Neuronal stem cell (in vitro differentiated cells): ENCODE data around the gene LSM11.

ENCODE experiments used
- DNase-seq: peaks from one replicate; pipeline ENCODE4 v3.0.0-alpha.2; 2013; ENCODE audit warnings: low spot score
- H2AFZ ChIP-seq: one replicate; pipeline ENCODE4 v1.6.1; 2013; ENCODE audit warnings: mild to moderate bottlenecking, low read length, inconsistent platforms
- H2AK5ac ChIP-seq: 2 replicates; pipeline ENCODE4 v1.6.1; 2013; ENCODE audit warnings: low read depth, mild to moderate bottlenecking, inconsistent platforms, low read length, moderate library complexity, mixed read lengths
- H2BK120ac ChIP-seq: 2 replicates; pipeline ENCODE4 v1.6.1; 2013; ENCODE audit warnings: low read depth, mild to moderate bottlenecking, inconsistent platforms, low read length, moderate library complexity, mixed read lengths
- H2BK12ac ChIP-seq: one replicate; pipeline ENCODE4 v1.6.1; 2013; ENCODE audit warnings: low read length, inconsistent platforms
- H2BK15ac ChIP-seq: 2 replicates; pipeline ENCODE4 v1.6.1; 2013; ENCODE audit warnings: mild to moderate bottlenecking, low read length, inconsistent platforms, mixed read lengths
- H2BK5ac ChIP-seq: one replicate; pipeline ENCODE4 v1.6.1; 2013; ENCODE audit warnings: inconsistent platforms, mild to moderate bottlenecking, low read length, moderate library complexity
- H3K14ac ChIP-seq: one replicate; pipeline ENCODE4 v1.6.1; 2013; ENCODE audit warnings: low read length, inconsistent platforms
- H3K18ac ChIP-seq: 2 replicates; pipeline ENCODE4 v1.6.1; 2013; ENCODE audit warnings: low read length, inconsistent platforms
- H3K23ac ChIP-seq: 2 replicates; pipeline ENCODE4 v1.6.1; 2013; ENCODE audit warnings: low read depth, mild to moderate bottlenecking, mixed read lengths, low read length, inconsistent platforms; ENCODE audit not compliant: poor library complexity
- H3K27ac ChIP-seq: replicated peaks from 3 replicates; pipeline ENCODE4 v1.5.1; 2013; ENCODE audit warnings: low read length, inconsistent platforms
- H3K27me3 ChIP-seq, 3 experiments: 2 replicates each; pipeline ENCODE4 v1.6.1; 2013; ENCODE audit warnings: low read length in 3 of 3, mild to moderate bottlenecking in 2 of 3, inconsistent platforms in 1 of 3, low read depth in 1 of 3, mixed read lengths in 1 of 3, moderate library complexity in 1 of 3; ENCODE audit not compliant: control insufficient read depth in 3 of 3, insufficient read depth in 3 of 3
- H3K36me3 ChIP-seq, 2 donors: replicated peaks in 1 of 2; 2 replicates each; pipeline ENCODE4 v1.6.1; 2013; ENCODE audit warnings: low read length in 2 of 2; ENCODE audit not compliant: control insufficient read depth in 2 of 2, insufficient read depth in 2 of 2
- H3K4ac ChIP-seq: 2 replicates; pipeline ENCODE4 v1.6.1; 2013; ENCODE audit warnings: inconsistent platforms, mild to moderate bottlenecking, low read length, moderate library complexity
- H3K4me1 ChIP-seq, 2 donors: 1 replicate in 1 of 2; 2 replicates in 1 of 2; pipeline ENCODE4 v1.6.1; 2013; ENCODE audit warnings: low read length in 2 of 2, low read depth in 1 of 2; ENCODE audit not compliant: control insufficient read depth in 2 of 2, insufficient read depth in 1 of 2
- H3K4me2 ChIP-seq: one replicate; pipeline ENCODE4 v1.6.1; 2013; ENCODE audit warnings: mild to moderate bottlenecking, low read length, inconsistent platforms; ENCODE audit not compliant: insufficient read depth, poor library complexity, severe bottlenecking
- H3K4me3 ChIP-seq, 2 donors: 2 replicates each; pipeline ENCODE4 v1.5.1; 2013; ENCODE audit warnings: low read length in 2 of 2, mild to moderate bottlenecking in 2 of 2, inconsistent platforms in 1 of 2, moderate library complexity in 1 of 2
- H3K79me1 ChIP-seq: one replicate; pipeline ENCODE4 v1.6.1; 2013; ENCODE audit warnings: low read depth, mild to moderate bottlenecking, inconsistent platforms, low read length, moderate library complexity
- H3K9ac ChIP-seq: one replicate; pipeline ENCODE4 v1.6.1; 2013; ENCODE audit warnings: mild to moderate bottlenecking, low read depth, low read length, inconsistent platforms; ENCODE audit not compliant: poor library complexity
- H3K9me3 ChIP-seq, 2 donors: replicated peaks in 1 of 2; 2 replicates each; pipeline versions ENCODE3 to v1.6.1; 2013; ENCODE audit warnings: low read length in 2 of 2, mild to moderate bottlenecking in 2 of 2, inconsistent platforms in 1 of 2, low read depth in 1 of 2, mixed read lengths in 1 of 2, moderate library complexity in 1 of 2; ENCODE audit not compliant: control insufficient read depth in 2 of 2, insufficient read depth in 1 of 2
- H4K8ac ChIP-seq: one replicate; pipeline ENCODE4 v1.6.1; 2013; ENCODE audit warnings: low read depth, mild to moderate bottlenecking, inconsistent platforms, low read length, moderate library complexity
- H4K91ac ChIP-seq: one replicate; pipeline ENCODE4 v1.6.1; 2013; ENCODE audit warnings: low read length, low read depth, mild to moderate bottlenecking, inconsistent platforms; ENCODE audit not compliant: poor library complexity
- whole genome bisulfite sequencing, 2 donors: extraction: QIAGEN DNeasy Blood & Tissue Kit; methylation state at CpG; one replicate each; pipeline ENCODE4 v1.1.7; 2013; ENCODE audit warnings: missing lambda C conversion rate in 2 of 2, mixed read lengths in 1 of 2; ENCODE audit not compliant: insufficient read length in 2 of 2, insufficient replicate concordance in 1 of 2; ENCODE audit errors: extremely low coverage in 2 of 2; 5-methylcytosine and 5-hydroxymethylcytosine counted together

The LSM11 gene

GRCh38 chr5:157732130-157732514, 11.4 kb upstream of the LSM11 start:
- Histone ChIP-seq H3K36me3 (peaks cover 5 to 35% of the 10 kb centered on the region in 2 donors), H2AFZ (peak overlapping the region; percentile 88), H2AK5ac (no peak overlapping the region), H3K4me2 (peak overlapping the region; percentile 66), H3K23ac (no peak overlapping the region), H3K4ac (no peak overlapping the region), H4K8ac (no peak overlapping the region), H2BK5ac (no peak overlapping the region), H3K14ac (no peak overlapping the region), H2BK120ac (no peak overlapping the region), H2BK15ac (no peak overlapping the region), H2BK12ac (no peak overlapping the region), H3K18ac (no peak overlapping the region), H3K27me3 (no peaks in the 10 kb centered on the region), H3K9ac (no peak overlapping the region), H3K9me3 (no peaks in the 10 kb centered on the region), H3K79me1 (no peaks in the 10 kb centered on the region), H3K4me1 (no peaks in the 10 kb centered on the region), H3K27ac (no peak overlapping the region), H3K4me3 (peak overlapping the region in 1 of 2 donors; percentile 74), H4K91ac (no peak overlapping the region)
- no CpG with 5 or more reads among the region's 5 CpGs for WGBS, 2 donors
- DNase-seq: no peak

DNA sequence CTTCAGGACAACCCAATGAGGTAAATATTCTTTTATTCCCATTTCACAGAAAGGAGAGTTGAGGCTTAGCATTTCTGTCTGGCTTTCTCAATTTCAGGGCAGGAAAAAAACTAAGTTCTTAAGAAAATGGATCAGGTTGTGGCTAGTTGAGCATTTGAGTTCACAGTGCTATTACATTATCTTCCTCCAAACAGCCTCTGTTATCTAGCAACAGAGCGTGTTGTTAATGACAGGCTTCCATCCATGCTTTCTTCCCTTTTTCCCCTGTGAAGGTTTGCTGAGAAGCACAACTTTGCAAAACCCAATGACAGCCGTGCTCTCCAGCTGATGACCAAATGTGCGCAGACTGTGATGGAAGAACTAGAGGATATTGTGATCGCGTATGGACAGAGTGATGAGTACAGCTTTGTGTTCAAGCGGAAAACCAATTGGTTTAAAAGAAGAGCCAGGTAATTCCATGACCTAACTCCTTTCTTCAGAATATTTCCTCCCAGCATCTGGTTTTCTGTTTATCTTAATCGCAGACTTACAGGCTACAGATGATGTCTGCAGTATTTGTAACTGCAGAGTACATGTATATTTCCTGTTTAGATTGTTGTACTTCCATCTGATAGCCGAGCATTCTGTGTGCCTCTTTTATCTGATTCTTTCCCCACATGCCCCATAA, 10.8 kb upstream of the LSM11 start:
- H2BK5ac ChIP-seq: no peak overlapping the region
- no peak overlapping the region for H2BK15ac ChIP-seq
- H2BK120ac ChIP-seq: no peak overlapping the region
- no peak overlapping the region for H3K14ac ChIP-seq
- no peak overlapping the region for H3K23ac ChIP-seq
- no peak overlapping the region for H3K4ac ChIP-seq
- no peaks in the 10 kb centered on the region for H3K9me3 ChIP-seq
- no peak overlapping the region for H3K18ac ChIP-seq
- no peak overlapping the region for H4K8ac ChIP-seq
- no peak for DNase-seq
- H3K9ac ChIP-seq: no peak overlapping the region
- no peak overlapping the region for H3K4me3 ChIP-seq
- H3K27ac ChIP-seq: no peak overlapping the region
- H3K36me3 ChIP-seq: peaks cover 5 to 41% of the 10 kb centered on the region in 2 donors
- no peak overlapping the region for H2AK5ac ChIP-seq
- H3K4me2 ChIP-seq: no peak overlapping the region
- H3K79me1 ChIP-seq: no peaks in the 10 kb centered on the region
- no peak overlapping the region for H2AFZ ChIP-seq
- H3K27me3 ChIP-seq: no peaks in the 10 kb centered on the region
- no peak overlapping the region for H2BK12ac ChIP-seq
- no CpG with 5 or more reads among the region's 8 CpGs for WGBS, 2 donors
- H4K91ac ChIP-seq: no peak overlapping the region
- H3K4me1 ChIP-seq: no peaks in the 10 kb centered on the region

DNA sequence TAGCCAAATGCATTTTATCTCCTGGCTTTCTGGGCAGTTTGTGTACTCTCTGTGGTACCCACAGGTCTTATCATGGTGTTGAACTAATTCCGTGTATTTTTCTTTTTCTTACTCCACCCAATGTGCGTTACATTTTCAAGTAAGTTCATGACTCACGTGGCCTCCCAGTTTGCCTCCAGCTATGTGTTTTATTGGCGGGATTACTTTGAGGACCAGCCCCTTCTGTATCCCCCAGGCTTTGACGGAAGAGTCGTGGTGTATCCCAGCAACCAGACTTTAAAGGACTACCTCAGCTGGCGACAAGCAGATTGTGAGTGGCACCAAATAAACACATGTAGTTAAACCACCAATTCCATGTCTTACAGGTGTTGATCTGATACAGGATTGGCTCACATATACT, 9.1 kb upstream of the LSM11 start:
- Histone ChIP-seq H2BK120ac (no peak overlapping the region), H3K27ac (no peak overlapping the region), H3K9me3 (no peaks in the 10 kb centered on the region), H3K9ac (no peak overlapping the region), H3K4me2 (no peak overlapping the region), H2BK12ac (no peak overlapping the region), H2AK5ac (no peak overlapping the region), H2BK5ac (no peak overlapping the region), H4K91ac (no peak overlapping the region), H2AFZ (no peak overlapping the region), H3K18ac (no peak overlapping the region), H3K4me1 (no peaks in the 10 kb centered on the region), H2BK15ac (no peak overlapping the region), H3K79me1 (no peaks in the 10 kb centered on the region), H3K23ac (no peak overlapping the region), H3K4ac (no peak overlapping the region), H3K14ac (no peak overlapping the region), H3K36me3 (peaks cover 8 to 56% of the 10 kb centered on the region in 2 donors), H3K4me3 (no peak overlapping the region), H4K8ac (no peak overlapping the region), H3K27me3 (no peaks in the 10 kb centered on the region)
- no CpG with 5 or more reads among the region's 7 CpGs for WGBS, 2 donors
- no peak for DNase-seq

- Histone ChIP-seq H2AK5ac (no peak overlapping the region), H3K9ac (no peak overlapping the region), H2BK5ac (no peak overlapping the region), H3K4me2 (no peak overlapping the region), H3K79me1 (no peaks in the 10 kb centered on the region), H3K23ac (no peak overlapping the region), H3K9me3 (no peaks in the 10 kb centered on the region), H3K14ac (no peak overlapping the region), H3K27ac (no peak overlapping the region), H2BK15ac (no peak overlapping the region), H4K91ac (no peak overlapping the region), H3K4me1 (no peaks in the 10 kb centered on the region), H3K36me3 (peaks cover 10 to 67% of the 10 kb centered on the region in 2 donors), H2BK12ac (no peak overlapping the region), H3K4me3 (no peak overlapping the region), H2AFZ (no peak overlapping the region), H3K4ac (no peak overlapping the region), H3K18ac (no peak overlapping the region), H2BK120ac (no peak overlapping the region), H3K27me3 (no peaks in the 10 kb centered on the region), H4K8ac (no peak overlapping the region)
- WGBS, 2 donors: no CpG with 5 or more reads among the region's 6 CpGs
- DNase-seq: no peak
Measured at GRCh38 chr5:157735991-157736390, 7.5 kb upstream of the LSM11 start.
